HUDEP-2 (cell line): ENCODE results near the gene REEP3.
A peak's percentile ranks its signal among the peaks of the same experiment; 100 is the strongest.

Experiments used
- DNase-seq, 76 experiments: peaks; one replicate each; lab custom pipeline; 2025; ENCODE audit not compliant: unreplicated experiment in 76 of 76; lab: John Stamatoyannopoulos, UW

REEP3 gene

GRCh38 chr10:63627396-63627795 lies 106.2 kb downstream of the REEP3 start:
- DNase-seq = no peak

GRCh38 chr10:63627881-63628296 lies 106.7 kb downstream of the REEP3 start:
- DNase-seq = no peak

GRCh38 chr10:63628526-63629362 lies 107.5 kb downstream of the REEP3 start:
- peak in 64 of 76 experiments; percentile 4 to 70 (median 37) for DNase-seq

GRCh38 chr10:63629363-63630084 lies 108.3 kb downstream of the REEP3 start:
- DNase-seq = peak; percentile 8 to 92 (median 80)

- DNase-seq = peak; percentile 54 to 99 (median 90)
Measured at GRCh38 chr10:63630085-63630930, 109.1 kb downstream of the REEP3 start.

GRCh38 chr10:63630931-63631680 lies 109.9 kb downstream of the REEP3 start:
- DNase-seq = no peak

- no peak for DNase-seq
Measured at GRCh38 chr10:63631991-63632390, 110.8 kb downstream of the REEP3 start.

- peak in 17 of 76 experiments; percentile 4 to 36 (median 14) for DNase-seq
Measured at GRCh38 chr10:63633677-63634487, 112.7 kb downstream of the REEP3 start.

- no peak for DNase-seq
Measured at GRCh38 chr10:63634488-63635065, 113.4 kb downstream of the REEP3 start.

- no peak for DNase-seq
Measured at GRCh38 chr10:63636812-63637211, 115.6 kb downstream of the REEP3 start.

GRCh38 chr10:63637901-63638327 lies 116.7 kb downstream of the REEP3 start:
- no peak for DNase-seq

GRCh38 chr10:63641366-63641765 lies 120.2 kb downstream of the REEP3 start:
- DNase-seq = no peak

GRCh38 chr10:63641799-63642198 lies 120.6 kb downstream of the REEP3 start:
- DNase-seq = no peak

- DNase-seq = no peak
Measured at GRCh38 chr10:63642808-63643207, 121.6 kb downstream of the REEP3 start.

- no peak for DNase-seq
Measured at GRCh38 chr10:63644418-63645142, 123.4 kb downstream of the REEP3 start.

GRCh38 chr10:63645195-63645594 lies 124.0 kb downstream of the REEP3 start:
- no peak for DNase-seq

- DNase-seq = no peak
Measured at GRCh38 chr10:63646491-63646890, 125.3 kb downstream of the REEP3 start.

- DNase-seq = no peak
Measured at GRCh38 chr10:63651864-63652263, 130.7 kb downstream of the REEP3 start.
